Activated CD4-positive, alpha-beta T cell treated with anti-CD3 and anti-CD28 coated beads, Interleukin-2, amount 50 U/mL, for 4 hours (primary cell): ENCODE results near the gene DIO3.

Experiments
- DNase-seq, 2 experiments: peaks; one replicate each; pipeline ENCODE4 v3.0.0-alpha.2; 2020

The DIO3 gene

GRCh38 chr14:101600336-101600890 lies 39.1 kb downstream of the DIO3 start:
- DNase-seq = no peak

GRCh38 chr14:101600891-101601605 lies 39.8 kb downstream of the DIO3 start:
- no peak for DNase-seq

- no peak for DNase-seq
These were observed 40.5 kb downstream of the DIO3 start for GRCh38 chr14:101601606-101602465.

GRCh38 chr14:101602466-101602840 lies 41.2 kb downstream of the DIO3 start:
- no peak for DNase-seq

GRCh38 chr14:101603096-101603495 lies 41.8 kb downstream of the DIO3 start:
- DNase-seq = no peak

- DNase-seq = no peak
These were observed 43.1 kb downstream of the DIO3 start for GRCh38 chr14:101604228-101604934.

- no peak for DNase-seq
These were observed 43.9 kb downstream of the DIO3 start for GRCh38 chr14:101604935-101605780.

GRCh38 chr14:101605836-101606235 lies 44.5 kb downstream of the DIO3 start:
- DNase-seq = no peak
